Measurements from ENCODE around the gene S100A4. TPM values are rescaled to one million over a fixed set of nuclear protein-coding genes. Genes with fewer than 3 reads are reported as not detected.
A peak's percentile ranks its signal among the peaks of the same experiment; 100 is the strongest.
"Not testable (repeated sequence)": the region's sequence is repeated elsewhere in the genome, so short reads cannot be mapped to it uniquely, and the experiment has no call there.

The S100A4 gene
- total RNA-seq, result 7.8 to 12.7 TPM (median 10.2 TPM) in 3 replicates

DNA sequence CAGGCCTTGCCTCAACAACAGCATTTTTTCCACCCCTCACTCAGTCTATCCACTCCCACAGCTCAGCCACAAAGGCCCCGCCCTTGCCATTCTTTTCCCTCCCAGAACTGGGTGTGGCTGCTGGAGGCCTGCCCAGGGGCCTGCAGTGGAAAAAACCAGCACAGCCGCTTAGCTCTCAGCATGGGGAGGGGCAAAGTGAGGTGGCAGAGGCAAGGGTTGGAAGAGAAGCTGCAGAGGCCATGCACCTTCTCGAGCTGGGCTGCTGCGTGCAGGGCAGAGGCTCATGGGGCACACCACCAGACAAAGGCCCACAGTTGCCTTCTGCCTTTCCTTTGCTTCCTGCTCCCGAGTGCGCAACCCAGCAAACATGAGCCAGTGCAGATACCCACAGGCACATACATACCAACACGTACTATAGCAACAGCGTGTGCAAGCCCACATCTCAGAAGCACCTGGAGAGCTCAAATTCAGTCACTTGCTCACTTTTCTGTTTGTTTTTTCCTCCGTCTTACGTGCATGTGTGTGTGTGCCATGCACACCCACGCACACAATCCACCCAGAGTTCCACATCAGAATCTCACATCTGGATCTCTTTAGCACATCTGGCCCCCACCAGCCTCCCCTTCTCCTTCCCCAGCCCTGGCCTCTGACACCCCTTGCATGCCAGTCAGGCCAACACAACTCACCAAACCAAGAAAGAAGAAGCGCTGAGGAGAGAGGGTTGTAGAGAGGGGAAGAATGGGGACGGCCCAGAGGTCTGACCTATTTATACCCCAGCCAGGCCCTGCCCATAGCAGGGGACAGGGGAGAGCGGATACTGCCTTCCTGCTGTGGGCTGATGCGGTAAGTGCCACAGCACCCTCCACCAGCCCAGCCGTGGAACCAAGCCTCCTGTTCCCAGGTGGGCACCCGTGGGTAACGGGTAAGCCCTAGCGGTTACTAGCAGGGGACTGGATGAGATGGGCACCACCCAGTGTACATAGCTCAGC lies at the start of gene S100A4:
Gene S100A4, minus strand, starts transcription at position 740 of the 989 bp plus-strand sequence. CDS start 1,012 bp downstream, outside the sequence.
- no peaks in the 10 kb centered on the region for H3K36me3 Mint-ChIP-seq
- peak within 1 kb of the TSS; percentile 58 for H3K4me3 Mint-ChIP-seq
- H3K9me3 Mint-ChIP-seq, result no peaks in the 10 kb centered on the region
- no peaks in the 10 kb centered on the region for H3K27me3 Mint-ChIP-seq (ENCODE audit: low read depth)
- TF ChIP-seq, protein P1, sequence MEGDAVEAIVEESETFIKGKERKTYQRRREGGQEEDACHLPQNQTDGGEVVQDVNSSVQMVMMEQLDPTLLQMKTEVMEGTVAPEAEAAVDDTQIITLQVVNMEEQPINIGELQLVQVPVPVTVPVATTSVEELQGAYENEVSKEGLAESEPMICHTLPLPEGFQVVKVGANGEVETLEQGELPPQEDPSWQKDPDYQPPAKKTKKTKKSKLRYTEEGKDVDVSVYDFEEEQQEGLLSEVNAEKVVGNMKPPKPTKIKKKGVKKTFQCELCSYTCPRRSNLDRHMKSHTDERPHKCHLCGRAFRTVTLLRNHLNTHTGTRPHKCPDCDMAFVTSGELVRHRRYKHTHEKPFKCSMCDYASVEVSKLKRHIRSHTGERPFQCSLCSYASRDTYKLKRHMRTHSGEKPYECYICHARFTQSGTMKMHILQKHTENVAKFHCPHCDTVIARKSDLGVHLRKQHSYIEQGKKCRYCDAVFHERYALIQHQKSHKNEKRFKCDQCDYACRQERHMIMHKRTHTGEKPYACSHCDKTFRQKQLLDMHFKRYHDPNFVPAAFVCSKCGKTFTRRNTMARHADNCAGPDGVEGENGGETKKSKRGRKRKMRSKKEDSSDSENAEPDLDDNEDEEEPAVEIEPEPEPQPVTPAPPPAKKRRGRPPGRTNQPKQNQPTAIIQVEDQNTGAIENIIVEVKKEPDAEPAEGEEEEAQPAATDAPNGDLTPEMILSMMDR (IDR thresholded peaks at IDR 0.05; ENCODE audit: unreplicated experiment), result no peak
- H3K27ac Mint-ChIP-seq, result peak within 1 kb of the TSS; percentile 99
- peak; percentile 85 to 94 for DNase-seq (ENCODE audit: low spot score in 2 of 2, unreplicated experiment in 2 of 2)
- peaks cover 79% of the 10 kb centered on the region for H3K4me1 Mint-ChIP-seq

DNA sequence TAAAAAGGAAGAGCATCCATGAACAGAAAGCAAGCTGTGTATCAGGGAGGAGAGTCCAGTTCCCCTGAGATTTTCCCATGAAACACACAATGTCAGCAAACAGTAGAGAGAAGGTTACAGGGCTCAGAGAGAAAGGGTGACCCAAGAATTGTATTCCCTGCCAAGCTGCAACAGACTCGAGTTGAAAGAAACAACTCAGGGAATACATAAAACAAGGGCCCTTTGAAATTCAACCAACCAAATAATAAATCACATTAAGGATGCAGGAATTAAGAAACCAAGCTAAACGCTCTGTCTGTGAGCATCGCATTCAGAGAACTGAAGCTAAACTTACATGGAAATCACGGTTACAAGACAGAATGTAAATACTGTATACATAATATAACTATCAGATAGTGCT lies 47.1 kb upstream of the S100A4 start:
- TF ChIP-seq, protein P1 (IDR thresholded peaks at IDR 0.05; ENCODE audit: unreplicated experiment), result no peak
- no peaks in the 10 kb centered on the region for H3K9me3 Mint-ChIP-seq
- H3K36me3 Mint-ChIP-seq, result no peaks in the 10 kb centered on the region
- no peak overlapping the region for H3K4me3 Mint-ChIP-seq
- DNase-seq (ENCODE audit: low spot score in 2 of 2, unreplicated experiment in 2 of 2), result no peak
- H3K27ac Mint-ChIP-seq, result no peak overlapping the region
- no peaks in the 10 kb centered on the region for H3K27me3 Mint-ChIP-seq (ENCODE audit: low read depth)
- H3K4me1 Mint-ChIP-seq, result peaks cover 3% of the 10 kb centered on the region

DNA sequence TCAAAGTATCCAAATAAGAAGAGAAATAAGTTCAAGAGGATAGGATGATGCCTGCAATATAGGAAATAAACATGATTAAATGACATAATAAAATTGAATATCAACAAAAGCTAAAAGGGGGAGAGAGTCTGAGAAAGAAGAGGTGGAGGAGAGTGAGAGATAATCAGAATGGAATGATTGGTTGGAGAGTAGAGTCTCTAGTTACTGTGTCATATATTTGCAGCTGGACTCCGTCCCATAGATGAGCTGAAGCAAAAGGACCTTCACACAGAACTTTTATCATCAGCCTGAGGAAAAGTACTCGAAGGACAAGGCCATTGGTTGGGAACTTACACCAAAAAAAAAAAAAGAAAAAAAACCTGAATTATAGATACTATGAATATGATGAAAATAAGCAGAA lies 42.9 kb upstream of the S100A4 start:
- H3K4me3 Mint-ChIP-seq, result no peak overlapping the region
- peaks cover 16% of the 10 kb centered on the region for H3K4me1 Mint-ChIP-seq
- no peaks in the 10 kb centered on the region for H3K27me3 Mint-ChIP-seq (ENCODE audit: low read depth)
- H3K36me3 Mint-ChIP-seq, result no peaks in the 10 kb centered on the region
- no peak overlapping the region for H3K27ac Mint-ChIP-seq
- DNase-seq (ENCODE audit: low spot score in 2 of 2, unreplicated experiment in 2 of 2), result no peak
- TF ChIP-seq, protein P1 (IDR thresholded peaks at IDR 0.05; ENCODE audit: unreplicated experiment), result no peak
- no peaks in the 10 kb centered on the region for H3K9me3 Mint-ChIP-seq

DNA sequence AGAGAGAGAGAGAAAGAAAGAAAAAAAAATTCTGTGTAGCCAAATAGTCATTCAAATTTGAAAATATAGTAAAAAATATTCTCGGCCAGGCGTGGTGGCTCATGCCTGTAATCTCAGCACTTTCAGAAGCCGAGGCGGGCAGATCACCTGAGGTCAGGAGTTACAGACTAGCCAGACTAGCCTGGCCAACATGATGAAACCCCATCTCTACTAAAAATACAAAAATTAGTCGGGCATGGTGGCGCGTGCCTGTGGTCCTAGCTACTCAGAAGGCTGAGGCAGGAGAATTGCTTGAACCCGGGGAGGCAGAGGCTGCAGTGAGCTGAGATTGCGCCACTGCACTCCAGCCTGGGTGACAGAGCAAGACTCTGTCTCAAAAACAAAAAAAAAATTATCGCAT lies 42.4 kb upstream of the S100A4 start:
- not testable (repeated sequence) for H3K27me3 Mint-ChIP-seq (ENCODE audit: low read depth); H3K9me3 Mint-ChIP-seq; H3K27ac Mint-ChIP-seq; H3K4me3 Mint-ChIP-seq; DNase-seq (ENCODE audit: low spot score in 2 of 2, unreplicated experiment in 2 of 2); H3K36me3 Mint-ChIP-seq
- H3K4me1 Mint-ChIP-seq, result peaks cover 16% of the 10 kb centered on the region

DNA sequence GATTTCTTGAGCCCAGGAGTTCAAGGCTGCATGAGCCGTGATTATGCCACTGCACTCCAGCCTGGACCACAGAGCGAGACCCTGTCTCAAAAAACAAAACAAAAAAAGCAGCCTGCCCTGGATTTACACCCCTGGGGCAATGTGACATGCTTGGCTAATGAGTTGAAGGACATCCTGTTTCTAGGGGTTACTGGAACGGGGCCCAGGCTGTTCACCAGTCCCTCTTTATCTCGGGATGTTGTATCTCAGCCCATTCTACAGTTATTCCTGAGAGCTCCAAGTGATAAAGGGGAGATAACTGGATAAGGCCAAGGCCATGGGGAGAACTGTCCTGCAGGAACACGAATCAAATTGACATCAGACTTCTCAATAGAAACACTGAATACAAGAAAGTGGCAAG lies 41.7 kb upstream of the S100A4 start:
- H3K36me3 Mint-ChIP-seq, result no peaks in the 10 kb centered on the region
- H3K27me3 Mint-ChIP-seq (ENCODE audit: low read depth), result no peaks in the 10 kb centered on the region
- H3K4me3 Mint-ChIP-seq, result no peak overlapping the region
- DNase-seq (ENCODE audit: low spot score in 2 of 2, unreplicated experiment in 2 of 2), result no peak
- H3K9me3 Mint-ChIP-seq, result no peaks in the 10 kb centered on the region
- TF ChIP-seq, protein P1 (IDR thresholded peaks at IDR 0.05; ENCODE audit: unreplicated experiment), result no peak
- no peak overlapping the region for H3K27ac Mint-ChIP-seq
- peaks cover 13% of the 10 kb centered on the region for H3K4me1 Mint-ChIP-seq

DNA sequence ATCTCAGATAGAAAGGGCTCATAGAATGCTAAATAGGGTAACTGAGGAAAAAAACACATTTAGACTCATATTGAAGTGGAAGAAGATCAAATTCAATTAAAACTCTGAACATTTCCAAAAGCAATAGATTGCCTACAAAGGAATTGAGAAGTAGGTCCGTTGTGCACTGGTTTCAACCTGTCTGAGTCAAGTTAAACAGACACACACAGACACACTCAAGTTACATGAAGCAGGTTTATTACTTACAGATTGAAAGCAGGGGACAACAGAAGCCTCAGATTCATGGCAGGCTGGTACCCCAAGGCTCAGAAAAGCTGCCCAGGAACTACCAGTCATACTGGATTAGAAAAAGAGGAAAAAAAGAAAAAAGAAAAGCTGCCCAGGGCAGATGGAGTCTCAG lies 40.7 kb upstream of the S100A4 start:
- no peak overlapping the region for H3K4me3 Mint-ChIP-seq
- H3K27ac Mint-ChIP-seq, result no peak overlapping the region
- TF ChIP-seq, protein P1 (IDR thresholded peaks at IDR 0.05; ENCODE audit: unreplicated experiment), result no peak

More for the DNA sequence above, 40.7 kb upstream of the S100A4 start:
- H3K36me3 Mint-ChIP-seq, result no peaks in the 10 kb centered on the region
- H3K27me3 Mint-ChIP-seq (ENCODE audit: low read depth), result no peaks in the 10 kb centered on the region
- no peaks in the 10 kb centered on the region for H3K9me3 Mint-ChIP-seq
- DNase-seq (ENCODE audit: low spot score in 2 of 2, unreplicated experiment in 2 of 2), result no peak
- peaks cover 13% of the 10 kb centered on the region for H3K4me1 Mint-ChIP-seq
